Lung (tissue), 12 donors: ENCODE data around the gene MAP7. TPM values are rescaled to one million over a fixed set of nuclear protein-coding genes. Genes with fewer than 3 reads are reported as not detected.

Experiments used
- ATAC-seq: fragments of 200-7000 bp; cut with Tn5 transposase; one replicate; pipeline ENCODE4 v1.9.1; 2020; ENCODE audit warnings: moderate number of reproducible peaks; ENCODE audit not compliant: insufficient read depth, low FRiP score
- DNase-seq, 3 donors: peaks; one replicate each; pipeline ENCODE4 v3.0.0-alpha.2; 2013 to 2017
- H3K27ac ChIP-seq, 2 donors: one replicate each; pipeline ENCODE4 v1.5.1; 2013; ENCODE audit warnings: mild to moderate bottlenecking in 2 of 2, moderate library complexity in 2 of 2, control low read depth in 1 of 2, inconsistent platforms in 1 of 2, low read depth in 1 of 2, low read length in 1 of 2
- H3K27me3 ChIP-seq, 3 donors: one replicate each; pipeline ENCODE4 v1.5.1; 2013; ENCODE audit warnings: low read length in 2 of 3; ENCODE audit not compliant: control insufficient read depth in 3 of 3, insufficient read depth in 3 of 3
- H3K36me3 ChIP-seq, 4 donors: one replicate each; pipeline ENCODE4 v1.5.1; 2013; ENCODE audit warnings: low read length in 4 of 4, mild to moderate bottlenecking in 1 of 4, moderate library complexity in 1 of 4; ENCODE audit not compliant: control insufficient read depth in 4 of 4, insufficient read depth in 4 of 4
- H3K4me1 ChIP-seq, 5 donors: one replicate each; pipeline ENCODE4 v1.5.1; 2013; ENCODE audit warnings: low read length in 5 of 5, mild to moderate bottlenecking in 2 of 5, moderate library complexity in 1 of 5; ENCODE audit not compliant: control insufficient read depth in 5 of 5, insufficient read depth in 5 of 5
- H3K4me3 ChIP-seq: one replicate; pipeline ENCODE4 v1.5.1; 2013; ENCODE audit warnings: mild to moderate bottlenecking, control low read depth, moderate library complexity
- H3K9ac ChIP-seq, 2 donors: one replicate each; pipeline ENCODE4 v1.5.1; 2013; ENCODE audit warnings: low read length in 2 of 2, control low read depth in 1 of 2; ENCODE audit not compliant: insufficient read depth in 1 of 2
- H3K9me3 ChIP-seq, 4 donors: one replicate each; pipeline ENCODE4 v1.5.1; 2013; ENCODE audit warnings: low read length in 3 of 4, mild to moderate bottlenecking in 1 of 4, moderate library complexity in 1 of 4; ENCODE audit not compliant: control insufficient read depth in 4 of 4, insufficient read depth in 3 of 4
- WGBS, 2 donors: extraction: QIAGEN DNeasy Blood & Tissue Kit; methylation state at CpG; one replicate each; pipeline ENCODE4 v1.1.7; 2013; 5-methylcytosine and 5-hydroxymethylcytosine counted together
- polyA plus RNA-seq, 2 donors: library from polyadenylated mRNA; stranded (reverse); fragments of 200-250 nt; gene quantifications; one replicate each; pipeline ENCODE4 v1.2.1, GENCODE V29; 2013
- total RNA-seq, 2 donors: library from RNA; depleted of rRNA in 1 of 2; stranded (reverse); fragments of >200 nt in 1 of 2; gene quantifications; one replicate each; pipeline ENCODE4 v1.2.1, GENCODE V29; 2014 to 2021
- TF ChIP-seq, protein P1 (sequence below): IDR thresholded peaks from 2 replicates; pipeline ENCODE4 v1.5.1; 2012; ENCODE audit warnings: mild to moderate bottlenecking; ENCODE audit errors: control extremely low read depth, extremely low read depth
- donor health status: control.
- donor health status: control.
- donor health status: Bipolar disorder and iron deficiency.
- donor health status: healthy.
- donor health status: DM: yes; HTN: yes; CAD: no.

Gene MAP7
- total and polyA plus RNA-seq, 4 donors, result 8.4 to 23.4 (median 12.3) TPM

- Histone ChIP-seq H3K4me1 (peaks cover 0 to 26% (median 0%) of the 10 kb centered on the region in 5 donors), H3K36me3 (no peaks in the 10 kb centered on the region), H3K9me3 (no peaks in the 10 kb centered on the region), H3K9ac (no peak overlapping the region), H3K27me3 (no peaks in the 10 kb centered on the region), H3K27ac (no peak overlapping the region), H3K4me3 (no peak overlapping the region)
- 88 to 90% methylated on average over 13 of the region's 13 CpGs for WGBS, 2 donors
- TF ChIP-seq, protein P1, sequence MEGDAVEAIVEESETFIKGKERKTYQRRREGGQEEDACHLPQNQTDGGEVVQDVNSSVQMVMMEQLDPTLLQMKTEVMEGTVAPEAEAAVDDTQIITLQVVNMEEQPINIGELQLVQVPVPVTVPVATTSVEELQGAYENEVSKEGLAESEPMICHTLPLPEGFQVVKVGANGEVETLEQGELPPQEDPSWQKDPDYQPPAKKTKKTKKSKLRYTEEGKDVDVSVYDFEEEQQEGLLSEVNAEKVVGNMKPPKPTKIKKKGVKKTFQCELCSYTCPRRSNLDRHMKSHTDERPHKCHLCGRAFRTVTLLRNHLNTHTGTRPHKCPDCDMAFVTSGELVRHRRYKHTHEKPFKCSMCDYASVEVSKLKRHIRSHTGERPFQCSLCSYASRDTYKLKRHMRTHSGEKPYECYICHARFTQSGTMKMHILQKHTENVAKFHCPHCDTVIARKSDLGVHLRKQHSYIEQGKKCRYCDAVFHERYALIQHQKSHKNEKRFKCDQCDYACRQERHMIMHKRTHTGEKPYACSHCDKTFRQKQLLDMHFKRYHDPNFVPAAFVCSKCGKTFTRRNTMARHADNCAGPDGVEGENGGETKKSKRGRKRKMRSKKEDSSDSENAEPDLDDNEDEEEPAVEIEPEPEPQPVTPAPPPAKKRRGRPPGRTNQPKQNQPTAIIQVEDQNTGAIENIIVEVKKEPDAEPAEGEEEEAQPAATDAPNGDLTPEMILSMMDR, result no peak
- DNase-seq (peak in 1 of 3 donors; percentile 41), ATAC-seq (no peak)
These were observed 215.8 kb downstream of the MAP7 start for GRCh38 chr6:136334465-136334846.

DNA sequence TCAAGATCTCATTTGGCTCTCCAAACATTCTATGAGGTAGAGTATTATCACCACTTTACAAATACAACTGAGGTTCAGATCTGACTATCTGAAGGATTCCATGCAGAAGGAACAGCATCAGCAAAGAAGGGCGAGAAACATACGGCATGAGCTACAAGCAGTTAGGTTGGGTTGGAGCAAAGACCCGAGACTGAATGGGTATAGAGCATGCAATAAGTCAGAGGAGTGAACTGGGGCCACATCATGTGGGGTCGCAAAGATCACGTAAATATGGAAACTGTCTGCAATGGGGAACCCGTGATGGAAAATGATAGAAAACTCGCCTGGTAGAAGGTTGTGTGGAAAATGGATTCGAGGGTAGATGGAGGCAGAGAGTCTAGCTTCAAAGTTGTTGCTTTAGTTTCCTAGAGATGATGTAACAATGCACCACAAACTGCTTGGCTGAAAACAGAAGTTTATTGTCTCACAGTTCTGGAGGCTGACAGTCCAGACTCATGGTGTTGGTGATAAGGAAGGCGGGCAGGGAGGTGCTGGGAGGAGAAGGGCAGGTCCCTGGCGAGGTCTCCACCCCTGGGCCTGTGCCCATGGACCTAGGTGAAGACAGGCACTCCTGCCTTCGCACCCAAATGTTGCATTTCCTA is 216.3 kb downstream of the MAP7 start:
- Histone ChIP-seq H3K4me3 (no peak overlapping the region), H3K27me3 (no peaks in the 10 kb centered on the region), H3K9ac (no peak overlapping the region), H3K9me3 (no peaks in the 10 kb centered on the region), H3K4me1 (peaks cover 0 to 26% (median 0%) of the 10 kb centered on the region in 5 donors), H3K36me3 (no peaks in the 10 kb centered on the region), H3K27ac (no peak overlapping the region)
- WGBS, 2 donors, result 83 to 89% methylated on average over 11 of the region's 11 CpGs
- DNase-seq, result no peak
- TF ChIP-seq, protein P1, result no peak
- no peak for ATAC-seq

- TF ChIP-seq, protein P1, result no peak
- Histone ChIP-seq H3K27me3 (no peaks in the 10 kb centered on the region), H3K9me3 (no peaks in the 10 kb centered on the region), H3K27ac (no peak overlapping the region), H3K4me3 (no peak overlapping the region), H3K36me3 (no peaks in the 10 kb centered on the region), H3K4me1 (peaks cover 0 to 11% (median 0%) of the 10 kb centered on the region in 5 donors), H3K9ac (no peak overlapping the region)
- WGBS, 2 donors, result 91% methylated on average over 1 of the region's 1 CpG
- no peak for DNase-seq
- no peak for ATAC-seq
These were observed 218.8 kb downstream of the MAP7 start for GRCh38 chr6:136331461-136331860.

DNA sequence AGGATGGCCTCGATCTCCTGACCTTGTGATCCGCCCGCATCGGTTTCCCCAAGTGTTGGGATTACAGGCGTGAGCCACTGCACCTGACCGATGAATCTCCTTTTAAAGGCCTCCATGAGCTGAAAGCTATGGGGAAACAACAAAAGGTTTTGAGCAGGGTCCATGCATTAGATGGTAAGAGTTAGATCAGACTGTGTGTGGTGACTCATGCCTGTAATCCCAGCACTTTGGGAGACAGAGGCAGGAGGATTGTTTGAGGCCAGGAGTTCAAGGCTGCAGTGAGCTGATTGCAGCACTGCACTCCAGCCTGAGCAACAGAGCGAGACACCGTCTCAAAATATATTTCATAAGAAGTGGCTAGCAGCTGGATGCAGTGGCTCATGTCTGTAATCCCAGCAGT is 219.6 kb downstream of the MAP7 start:
- no peak overlapping the region for H3K27ac ChIP-seq
- no peaks in the 10 kb centered on the region for H3K36me3 ChIP-seq
- H3K27me3 ChIP-seq, result no peaks in the 10 kb centered on the region
- no peak overlapping the region for H3K4me3 ChIP-seq
- TF ChIP-seq, protein P1, result no peak
- no peak overlapping the region for H3K9ac ChIP-seq
- ATAC-seq (no peak), DNase-seq (no peak)
- no peaks in the 10 kb centered on the region for H3K9me3 ChIP-seq
- 95% methylated on average over 8 of the region's 8 CpGs for WGBS, 2 donors
- H3K4me1 ChIP-seq, result peaks cover 0 to 8% (median 0%) of the 10 kb centered on the region in 5 donors
